Astrocyte (in vitro differentiated cells and primary cell): ENCODE measurements around the gene SLC25A3. TPM values are rescaled to one million over a fixed set of nuclear protein-coding genes. Genes with fewer than 3 reads are reported as not detected.

ENCODE experiments used
- DNase-seq: peaks from one replicate; pipeline ENCODE4 v3.0.0-alpha.2; 2010; ENCODE audit warnings: low read depth
- FAIRE-seq: peaks from 2 replicates; lab custom pipeline; 2011; peaks lifted over from hg19 to GRCh38; lab: Jason Lieb, UNC
- H2AFZ ChIP-seq: 2 replicates; pipeline ENCODE4 v1.6.0; 2012; ENCODE audit warnings: low read depth, low read length, inconsistent platforms
- H3K27ac ChIP-seq: 2 replicates; pipeline ENCODE4 v1.5.1; 2011; ENCODE audit warnings: low read depth, low read length, inconsistent platforms
- H3K27me3 ChIP-seq: 2 replicates; pipeline ENCODE4 v1.6.0; 2011; ENCODE audit warnings: low read length, inconsistent platforms; ENCODE audit not compliant: insufficient read depth
- H3K36me3 ChIP-seq: 2 replicates; pipeline ENCODE4 v1.5.1; 2011; ENCODE audit warnings: low read length, inconsistent platforms; ENCODE audit not compliant: insufficient read depth
- H3K4me1 ChIP-seq: 2 replicates; pipeline ENCODE4 v1.5.1; 2011; ENCODE audit warnings: low read length, inconsistent platforms; ENCODE audit not compliant: insufficient read depth
- H3K4me2 ChIP-seq: 2 replicates; pipeline ENCODE4 v1.6.0; 2012; ENCODE audit warnings: low read length, inconsistent platforms
- H3K4me3 ChIP-seq: 2 replicates; pipeline ENCODE4 v1.5.1; 2011; ENCODE audit warnings: low read depth, mild to moderate bottlenecking, low read length, inconsistent platforms; ENCODE audit not compliant: insufficient read depth
- H3K79me2 ChIP-seq: 2 replicates; pipeline ENCODE4 v1.6.0; 2012; ENCODE audit warnings: mild to moderate bottlenecking, low read length, inconsistent platforms; ENCODE audit not compliant: insufficient read depth
- H3K9ac ChIP-seq: 2 replicates; pipeline ENCODE4 v1.6.0; 2012; ENCODE audit warnings: mild to moderate bottlenecking, low read length, inconsistent platforms
- H3K9me3 ChIP-seq: 2 replicates; pipeline ENCODE4 v1.5.1; 2012; ENCODE audit warnings: low read depth, mild to moderate bottlenecking, low read length, inconsistent platforms; ENCODE audit not compliant: insufficient read depth
- H4K20me1 ChIP-seq: 2 replicates; pipeline ENCODE4 v1.6.0; 2012; ENCODE audit warnings: low read length, inconsistent platforms; ENCODE audit not compliant: insufficient read depth
- H3K27ac Mint-ChIP-seq: one replicate; pipeline ENCODE4 v1.8.0; 2021; ENCODE audit warnings: mild to moderate bottlenecking, mixed read lengths; ENCODE audit not compliant: unreplicated experiment
- H3K27me3 Mint-ChIP-seq: one replicate; pipeline ENCODE4 v1.8.0; 2021; ENCODE audit warnings: low read depth, mixed read lengths; ENCODE audit not compliant: unreplicated experiment
- H3K36me3 Mint-ChIP-seq: one replicate; pipeline ENCODE4 v1.8.0; 2021; ENCODE audit warnings: low read depth, mixed read lengths; ENCODE audit not compliant: unreplicated experiment
- H3K4me1 Mint-ChIP-seq: one replicate; pipeline ENCODE4 v1.8.0; 2021; ENCODE audit warnings: low read depth, mixed read lengths; ENCODE audit not compliant: unreplicated experiment
- H3K4me3 Mint-ChIP-seq: one replicate; pipeline ENCODE4 v1.8.0; 2021; ENCODE audit warnings: mild to moderate bottlenecking, moderate library complexity, mixed read lengths; ENCODE audit not compliant: unreplicated experiment
- H3K9me3 Mint-ChIP-seq: one replicate; pipeline ENCODE4 v1.8.0; 2021; ENCODE audit warnings: mild to moderate bottlenecking, mixed read lengths; ENCODE audit not compliant: unreplicated experiment
- CTCF ChIP-seq: IDR thresholded peaks from 2 replicates; pipeline ENCODE4 v1.5.1; 2011; ENCODE audit warnings: low read depth, mild to moderate bottlenecking, inconsistent platforms, low read length, moderate library complexity; ENCODE audit not compliant: insufficient read depth
- EZH2 ChIP-seq: IDR thresholded peaks from 2 replicates; pipeline ENCODE4 v1.6.1; 2012; ENCODE audit warnings: mild to moderate bottlenecking, low read length, inconsistent platforms; ENCODE audit not compliant: insufficient read depth
- total RNA-seq: library from RNA; stranded (reverse); gene quantifications from 2 replicates; pipeline ENCODE4 v1.2.1, GENCODE V29; 2021

Gene SLC25A3
- total RNA-seq, 1 donor from 2014 or later: 660 TPM

GRCh38 chr12:98645572-98646067 is 52.1 kb downstream of the SLC25A3 start:
- peaks cover 8% of the 10 kb centered on the region for H3K4me1 Mint-ChIP-seq
- Histone ChIP-seq H3K79me2 (peaks cover 87% of the 10 kb centered on the region), H3K4me3 (peak overlapping the region; percentile 94), H3K4me1 (no peaks in the 10 kb centered on the region), H3K9me3 (no peaks in the 10 kb centered on the region), H2AFZ (peak overlapping the region; percentile 83), H3K36me3 (peaks cover 23% of the 10 kb centered on the region), H3K27me3 (no peaks in the 10 kb centered on the region), H3K27ac (peak overlapping the region; percentile 93), H3K4me2 (peak overlapping the region; percentile 89), H4K20me1 (peaks cover 33% of the 10 kb centered on the region), H3K9ac (peak overlapping the region; percentile 93)
- peak overlapping the region; percentile 98 for H3K4me3 Mint-ChIP-seq
- no peaks in the 10 kb centered on the region for H3K9me3 Mint-ChIP-seq
- FAIRE-seq (no peak), DNase-seq (no peak)
- TF ChIP-seq CTCF: no peak
- no peak for TF ChIP-seq EZH2
- H3K27me3 Mint-ChIP-seq: no peaks in the 10 kb centered on the region
- peaks cover 7% of the 10 kb centered on the region for H3K36me3 Mint-ChIP-seq
- H3K27ac Mint-ChIP-seq: peak overlapping the region; percentile 84

- Histone ChIP-seq H3K27me3 (no peaks in the 10 kb centered on the region), H3K27ac (peak overlapping the region; percentile 93), H4K20me1 (peaks cover 25% of the 10 kb centered on the region), H3K4me1 (no peaks in the 10 kb centered on the region), H3K4me3 (peak overlapping the region; percentile 94), H3K9me3 (no peaks in the 10 kb centered on the region), H3K9ac (peak overlapping the region; percentile 93), H3K79me2 (peaks cover 79% of the 10 kb centered on the region), H3K36me3 (peaks cover 25% of the 10 kb centered on the region), H2AFZ (no peak overlapping the region), H3K4me2 (peak overlapping the region; percentile 89)
- DNase-seq (peak; percentile 43), FAIRE-seq (no peak)
- no peaks in the 10 kb centered on the region for H3K9me3 Mint-ChIP-seq
- H3K36me3 Mint-ChIP-seq: peaks cover 7% of the 10 kb centered on the region
- peak overlapping the region; percentile 44 for H3K27ac Mint-ChIP-seq
- peak overlapping the region; percentile 98 for H3K4me3 Mint-ChIP-seq
- H3K4me1 Mint-ChIP-seq: peaks cover 8% of the 10 kb centered on the region
- no peaks in the 10 kb centered on the region for H3K27me3 Mint-ChIP-seq
- TF ChIP-seq CTCF (peak; percentile 7), EZH2 (no peak)
Observed at GRCh38 chr12:98646294-98647090, 53.0 kb downstream of the SLC25A3 start.

- no peak for DNase-seq
- Histone ChIP-seq H3K79me2 (peaks cover 37% of the 10 kb centered on the region), H3K36me3 (peaks cover 25% of the 10 kb centered on the region), H3K4me1 (no peaks in the 10 kb centered on the region), H3K27ac (no peak overlapping the region), H2AFZ (no peak overlapping the region), H3K9me3 (no peaks in the 10 kb centered on the region), H3K4me3 (no peak overlapping the region), H3K27me3 (no peaks in the 10 kb centered on the region), H3K4me2 (no peak overlapping the region), H4K20me1 (peaks cover 11% of the 10 kb centered on the region), H3K9ac (no peak overlapping the region)
- H3K27ac Mint-ChIP-seq: no peak overlapping the region
- H3K9me3 Mint-ChIP-seq: no peaks in the 10 kb centered on the region
- peaks cover under 1% of the 10 kb centered on the region for H3K4me1 Mint-ChIP-seq
- no peak for FAIRE-seq
- no peaks in the 10 kb centered on the region for H3K27me3 Mint-ChIP-seq
- H3K4me3 Mint-ChIP-seq: no peak overlapping the region
- H3K36me3 Mint-ChIP-seq: peaks cover 7% of the 10 kb centered on the region
- TF ChIP-seq EZH2 (no peak), CTCF (no peak)
Observed at GRCh38 chr12:98651328-98651727, 57.8 kb downstream of the SLC25A3 start.
